IPS-15b (cell line): Measurements from ENCODE around the gene PIK3R6.

ENCODE experiments used
- H3K27me3 ChIP-seq: one replicate; pipeline ENCODE4 v1.6.1; 2013; ENCODE audit warnings: low read length; ENCODE audit not compliant: control insufficient read depth, insufficient read depth
- H3K36me3 ChIP-seq: one replicate; pipeline ENCODE4 v1.6.1; 2013; ENCODE audit warnings: low read length; ENCODE audit not compliant: control insufficient read depth, insufficient read depth
- H3K4me1 ChIP-seq: one replicate; pipeline ENCODE4 v1.6.1; 2013; ENCODE audit warnings: mild to moderate bottlenecking, low read length; ENCODE audit not compliant: control insufficient read depth, insufficient read depth
- H3K4me3 ChIP-seq: one replicate; pipeline ENCODE4 v1.5.1; 2013; ENCODE audit warnings: low read depth, low read length
- H3K9ac ChIP-seq: one replicate; pipeline ENCODE4 v1.6.1; 2013; ENCODE audit warnings: low read depth, mild to moderate bottlenecking, low read length
- H3K9me3 ChIP-seq: one replicate; pipeline ENCODE4 v1.6.1; 2013; ENCODE audit warnings: mild to moderate bottlenecking, low read length; ENCODE audit not compliant: control insufficient read depth, insufficient read depth

Gene PIK3R6, protein sequence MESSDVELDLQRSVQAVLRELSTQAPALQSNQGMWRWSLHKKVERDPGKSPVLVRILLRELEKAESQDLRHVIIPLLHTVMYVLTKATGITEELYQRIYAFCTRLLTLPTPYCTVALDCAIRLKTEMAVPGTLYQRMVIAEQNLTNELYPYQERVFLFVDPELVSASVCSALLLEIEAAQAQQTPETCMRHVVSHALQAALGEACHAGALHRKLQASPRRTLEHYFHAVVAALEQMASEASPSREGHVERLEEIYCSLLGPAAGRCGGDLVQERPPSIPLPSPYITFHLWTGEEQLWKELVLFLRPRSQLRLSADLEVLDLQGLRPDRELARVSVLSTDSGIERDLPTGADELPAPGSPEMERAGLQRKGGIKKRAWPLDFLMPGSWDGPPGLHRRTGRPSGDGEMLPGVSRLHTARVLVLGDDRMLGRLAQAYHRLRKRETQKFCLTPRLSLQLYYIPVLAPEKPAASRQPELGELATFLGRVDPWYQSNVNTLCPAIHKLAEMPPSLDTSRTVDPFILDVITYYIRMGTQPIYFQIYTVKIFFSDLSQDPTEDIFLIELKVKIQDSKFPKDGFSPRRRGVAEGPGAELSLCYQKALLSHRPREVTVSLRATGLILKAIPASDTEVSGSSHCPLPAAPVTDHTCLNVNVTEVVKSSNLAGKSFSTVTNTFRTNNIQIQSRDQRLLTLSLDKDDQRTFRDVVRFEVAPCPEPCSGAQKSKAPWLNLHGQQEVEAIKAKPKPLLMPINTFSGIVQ

DNA sequence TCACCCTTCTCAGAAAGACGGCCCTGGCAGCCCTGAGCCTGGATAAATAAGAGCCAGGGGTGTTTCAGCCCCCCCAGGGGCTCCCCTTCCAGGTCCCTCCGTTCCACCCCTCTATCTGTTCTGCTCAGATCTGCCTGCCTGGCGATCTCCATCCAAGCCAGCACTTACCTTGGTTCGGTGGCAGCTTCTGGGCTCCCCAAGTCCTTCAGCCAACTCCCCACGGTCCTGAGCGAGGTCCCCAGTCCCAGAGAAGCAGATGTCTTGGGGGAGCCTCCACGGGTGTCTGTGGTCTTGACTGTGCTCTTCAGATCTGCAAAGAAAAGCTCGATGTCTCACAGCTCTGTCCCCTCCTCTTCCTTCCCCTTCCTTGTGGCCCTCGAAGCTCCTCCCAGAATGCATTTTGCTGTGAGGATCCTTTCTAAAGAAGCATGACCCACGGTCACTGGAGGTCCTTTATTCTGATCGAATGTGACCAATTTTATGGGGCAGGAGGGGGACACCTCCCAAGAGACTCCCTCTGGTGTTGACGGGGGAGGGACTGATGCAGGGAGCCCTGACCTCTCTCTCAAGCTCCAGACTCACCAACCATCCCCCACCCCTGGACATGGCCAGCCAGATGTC is at the start of gene PIK3R6:
Gene PIK3R6 (minus strand): TSS at position 314 of the 621 bp plus-strand sequence. CDS start 17,880 bp downstream, outside the sequence.
- Histone ChIP-seq H3K4me1 (peaks cover 2% of the 10 kb centered on the region), H3K9ac (no peak within 1 kb of the TSS), H3K9me3 (no peaks in the 10 kb centered on the region), H3K4me3 (no peak within 1 kb of the TSS), H3K36me3 (no peaks in the 10 kb centered on the region), H3K27me3 (peaks cover 5% of the 10 kb centered on the region)

DNA sequence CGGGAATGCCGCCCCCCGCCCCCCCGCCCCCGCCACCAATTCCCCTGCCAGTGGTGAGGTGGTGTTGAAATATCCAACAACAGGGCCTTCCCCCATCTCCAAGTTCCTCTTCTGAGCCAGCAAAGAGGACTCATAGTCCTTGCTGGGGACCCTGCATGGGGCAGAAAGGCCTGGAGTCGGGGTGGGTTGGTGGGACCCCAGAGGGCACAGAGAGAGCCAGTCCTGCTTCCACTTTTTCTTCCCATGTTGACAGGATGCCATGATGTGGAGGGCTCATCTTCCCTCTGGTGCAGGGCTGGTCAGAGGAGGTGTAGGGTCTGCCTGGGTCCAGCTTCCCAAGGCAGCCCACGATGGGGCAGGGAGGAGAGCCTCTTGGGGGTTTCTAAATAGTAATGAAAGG is 49.0 kb upstream of the PIK3R6 start:
- Histone ChIP-seq H3K4me1 (no peaks in the 10 kb centered on the region), H3K9me3 (no peaks in the 10 kb centered on the region), H3K36me3 (no peaks in the 10 kb centered on the region), H3K9ac (no peak overlapping the region), H3K4me3 (no peak overlapping the region), H3K27me3 (no peaks in the 10 kb centered on the region)

DNA sequence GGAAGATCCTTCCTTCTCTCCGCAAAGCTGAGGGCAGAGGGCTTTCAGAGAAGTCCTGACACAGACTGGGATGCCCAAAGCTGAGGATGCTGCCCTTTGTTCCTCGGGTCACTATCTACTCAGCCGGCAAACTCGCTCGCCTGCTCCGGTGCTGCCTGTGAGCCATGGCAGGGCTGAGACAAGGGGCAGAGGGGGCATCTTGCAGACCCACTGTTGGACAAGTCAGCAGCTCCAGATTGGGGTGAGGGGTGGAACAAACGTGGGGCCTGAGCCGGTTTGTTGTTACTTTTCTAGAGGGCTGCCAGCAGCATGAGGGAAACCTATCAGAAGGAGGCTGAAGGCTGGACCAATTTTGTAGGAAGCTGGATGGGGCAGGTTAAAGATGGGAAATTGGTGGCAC is 47.1 kb upstream of the PIK3R6 start:
- Histone ChIP-seq H3K36me3 (no peaks in the 10 kb centered on the region), H3K4me3 (no peak overlapping the region), H3K27me3 (no peaks in the 10 kb centered on the region), H3K9ac (no peak overlapping the region), H3K4me1 (no peaks in the 10 kb centered on the region), H3K9me3 (no peaks in the 10 kb centered on the region)

DNA sequence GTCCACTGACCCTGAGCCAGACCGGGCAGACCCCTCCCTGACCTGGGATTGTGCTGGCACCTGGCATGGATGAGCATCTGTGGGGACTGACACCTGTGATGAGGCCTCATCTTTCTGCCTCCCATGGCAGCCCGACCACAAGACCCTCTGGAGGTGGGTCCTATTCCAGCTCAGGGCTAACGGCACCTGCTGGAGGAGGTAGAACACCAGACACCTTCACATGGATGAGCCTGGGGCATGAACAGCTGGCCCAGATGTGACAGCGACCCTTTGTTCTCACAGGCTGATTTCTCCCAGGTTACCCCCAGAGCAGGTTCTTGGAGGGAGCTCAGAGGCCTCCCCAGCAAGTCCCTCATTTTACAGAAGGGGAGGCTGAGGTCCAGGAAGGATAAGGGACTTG is 46.4 kb upstream of the PIK3R6 start:
- Histone ChIP-seq H3K9ac (no peak overlapping the region), H3K4me1 (no peaks in the 10 kb centered on the region), H3K27me3 (no peaks in the 10 kb centered on the region)

DNA sequence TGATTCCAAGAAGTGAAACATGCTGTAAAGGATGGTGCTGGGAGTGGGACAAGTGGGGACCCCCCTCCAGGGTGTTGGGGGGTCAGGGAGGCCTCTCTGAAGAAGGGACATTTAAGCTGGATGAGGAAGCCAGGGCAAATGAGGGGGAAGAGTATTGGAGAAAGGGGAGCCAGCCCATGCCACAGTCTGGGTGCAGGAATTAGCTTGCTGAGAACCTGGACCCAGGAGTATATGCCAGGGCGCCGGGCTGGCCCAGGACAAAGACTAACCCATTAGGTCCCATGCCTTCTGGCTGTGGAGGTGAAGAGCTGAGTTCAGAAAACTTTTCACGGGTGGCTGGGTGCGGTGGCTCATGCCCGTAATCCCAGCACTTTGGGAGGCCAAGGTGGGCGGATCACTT is 45.6 kb upstream of the PIK3R6 start:
- Histone ChIP-seq H3K4me3 (no peak overlapping the region), H3K36me3 (no peaks in the 10 kb centered on the region), H3K9me3 (no peaks in the 10 kb centered on the region), H3K9ac (no peak overlapping the region), H3K4me1 (no peaks in the 10 kb centered on the region), H3K27me3 (no peaks in the 10 kb centered on the region)

More for the DNA sequence above, 46.4 kb upstream of the PIK3R6 start:
- Histone ChIP-seq H3K4me3 (no peak overlapping the region), H3K9me3 (no peaks in the 10 kb centered on the region), H3K36me3 (no peaks in the 10 kb centered on the region)

DNA sequence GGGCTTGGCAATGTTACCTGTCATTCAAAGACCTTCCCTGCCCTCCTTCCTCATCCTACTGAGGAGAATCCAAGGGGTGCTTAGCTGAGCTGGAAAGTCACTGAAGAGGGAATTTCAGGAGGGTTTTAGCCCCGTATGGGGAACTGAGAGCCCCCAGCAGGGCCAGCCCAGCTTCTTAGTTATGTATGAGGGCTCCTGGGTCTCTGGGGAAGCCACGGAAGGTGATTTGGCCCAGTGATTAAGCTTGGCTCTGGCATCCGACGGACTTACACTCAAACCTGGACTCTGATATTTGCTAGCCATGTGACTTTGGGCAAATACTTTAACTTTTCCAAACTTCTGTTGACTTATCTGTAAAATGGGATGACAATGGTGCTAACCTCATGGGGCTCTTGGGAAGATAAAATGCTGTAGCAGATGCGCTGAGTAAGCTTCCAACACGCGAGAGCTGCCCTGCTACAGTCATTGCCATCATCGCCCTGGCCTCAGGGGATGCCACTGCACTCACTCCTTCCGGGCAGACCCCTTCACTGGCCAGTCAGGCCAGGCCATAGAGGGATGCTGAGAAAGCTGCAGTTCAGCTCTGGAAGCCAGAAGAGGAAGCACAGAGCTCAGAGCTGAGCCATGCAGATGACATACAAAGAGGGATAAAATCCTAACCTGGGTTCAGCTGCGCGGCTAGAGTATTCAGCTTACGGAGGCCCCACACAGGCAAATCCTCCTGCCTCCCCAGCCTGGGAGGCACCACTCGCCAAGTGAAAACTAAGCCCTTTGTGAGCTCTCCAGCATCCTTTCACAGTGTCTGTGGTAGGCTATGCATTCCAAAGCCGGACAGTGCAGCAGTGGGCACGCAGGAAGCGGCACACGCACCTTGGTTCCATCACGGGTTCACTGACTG is 44.9 kb upstream of the PIK3R6 start:
- Histone ChIP-seq H3K27me3 (no peaks in the 10 kb centered on the region), H3K4me1 (no peaks in the 10 kb centered on the region), H3K9ac (no peak overlapping the region), H3K36me3 (no peaks in the 10 kb centered on the region), H3K9me3 (no peaks in the 10 kb centered on the region), H3K4me3 (no peak overlapping the region)

DNA sequence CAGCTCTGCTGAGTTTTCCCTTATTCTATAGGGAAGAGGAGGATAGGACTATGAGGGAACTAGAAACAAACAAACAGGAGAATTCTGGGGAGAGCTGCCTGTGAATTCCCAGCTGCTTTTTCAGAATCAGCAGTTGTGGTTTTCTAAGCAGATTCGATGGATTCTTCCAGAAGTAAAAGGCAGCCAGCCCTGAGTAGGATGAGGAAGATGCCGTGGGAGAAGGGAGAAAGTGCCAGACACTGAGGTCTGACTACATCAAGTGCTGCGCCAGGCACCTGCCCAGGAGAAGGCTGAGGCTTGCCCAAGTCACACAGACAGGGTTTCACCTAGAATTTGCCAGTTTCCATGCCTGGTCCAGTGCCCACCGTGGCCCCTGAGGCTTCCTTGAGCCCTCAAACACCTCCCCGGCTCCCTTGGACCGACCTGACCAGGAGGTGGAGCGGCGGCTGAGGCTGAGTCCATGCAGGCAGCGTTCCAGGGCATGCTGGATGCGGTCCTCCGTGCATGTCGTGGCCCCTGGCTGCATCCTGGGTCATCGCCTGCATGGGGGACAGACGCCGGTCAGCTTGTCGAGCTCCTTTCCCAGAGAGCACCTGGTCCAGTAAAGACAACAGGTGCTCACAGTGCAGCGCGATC is 43.6 kb upstream of the PIK3R6 start:
- Histone ChIP-seq H3K4me1 (no peaks in the 10 kb centered on the region), H3K9ac (no peak overlapping the region), H3K27me3 (no peaks in the 10 kb centered on the region), H3K9me3 (no peaks in the 10 kb centered on the region), H3K4me3 (no peak overlapping the region), H3K36me3 (no peaks in the 10 kb centered on the region)

DNA sequence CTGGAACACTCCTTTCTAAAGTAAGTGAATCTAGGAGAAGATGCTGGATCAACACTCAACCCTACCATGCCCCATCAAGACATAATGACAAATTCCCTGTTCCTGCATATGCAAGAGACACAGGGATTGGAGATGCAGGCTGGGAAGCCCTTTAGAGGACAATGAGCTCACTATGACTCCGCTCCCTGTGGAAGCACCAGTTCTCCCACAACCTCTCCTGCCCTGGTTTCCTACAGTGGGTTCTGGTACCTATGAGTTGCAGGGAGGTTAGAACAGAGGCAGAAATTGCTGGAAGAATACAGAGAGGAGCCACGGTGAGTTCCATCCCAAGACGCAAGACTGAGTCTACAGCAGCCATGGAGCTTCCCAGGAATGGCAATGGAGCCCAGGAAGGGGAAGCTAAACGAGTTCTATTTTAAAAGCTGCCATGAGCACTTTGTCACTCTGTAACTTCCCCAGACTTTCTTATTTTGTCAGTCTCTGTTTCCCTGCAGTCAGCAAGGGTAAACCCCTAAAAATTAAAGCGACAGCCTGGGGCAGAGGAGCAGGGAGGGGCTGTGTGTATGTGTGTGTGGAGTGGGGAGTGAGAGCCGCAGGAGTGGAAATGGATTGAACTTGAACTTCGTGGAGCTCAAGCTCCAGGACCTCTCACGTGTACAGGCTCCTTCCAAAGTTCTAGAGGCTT is 42.3 kb upstream of the PIK3R6 start:
- Histone ChIP-seq H3K4me1 (no peaks in the 10 kb centered on the region), H3K4me3 (no peak overlapping the region), H3K36me3 (no peaks in the 10 kb centered on the region), H3K27me3 (no peaks in the 10 kb centered on the region), H3K9me3 (no peaks in the 10 kb centered on the region), H3K9ac (no peak overlapping the region)

DNA sequence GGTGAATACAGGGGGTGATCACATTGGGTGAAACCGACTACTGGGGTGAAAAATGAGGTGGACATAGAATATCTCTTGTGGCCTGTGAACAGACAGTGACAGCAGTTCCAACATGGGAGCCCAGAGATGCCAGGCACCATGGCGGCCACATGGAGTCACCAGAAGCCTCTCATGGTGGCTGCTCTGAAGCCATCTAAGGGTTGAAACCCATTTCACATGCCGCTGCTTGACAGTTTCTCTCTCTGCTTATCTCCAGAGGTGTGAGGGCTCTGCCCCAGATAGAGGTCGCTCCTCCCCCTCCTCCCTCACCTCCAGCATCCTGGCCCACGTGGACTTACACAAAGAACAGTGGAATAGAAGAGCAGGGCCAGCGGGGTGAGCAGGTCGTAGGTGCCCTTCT is 37.9 kb upstream of the PIK3R6 start:
- no peaks in the 10 kb centered on the region for H3K36me3 ChIP-seq
- no peaks in the 10 kb centered on the region for H3K9me3 ChIP-seq
- no peak overlapping the region for H3K9ac ChIP-seq
- H3K4me3 ChIP-seq, result no peak overlapping the region
- no peaks in the 10 kb centered on the region for H3K4me1 ChIP-seq
- no peaks in the 10 kb centered on the region for H3K27me3 ChIP-seq

DNA sequence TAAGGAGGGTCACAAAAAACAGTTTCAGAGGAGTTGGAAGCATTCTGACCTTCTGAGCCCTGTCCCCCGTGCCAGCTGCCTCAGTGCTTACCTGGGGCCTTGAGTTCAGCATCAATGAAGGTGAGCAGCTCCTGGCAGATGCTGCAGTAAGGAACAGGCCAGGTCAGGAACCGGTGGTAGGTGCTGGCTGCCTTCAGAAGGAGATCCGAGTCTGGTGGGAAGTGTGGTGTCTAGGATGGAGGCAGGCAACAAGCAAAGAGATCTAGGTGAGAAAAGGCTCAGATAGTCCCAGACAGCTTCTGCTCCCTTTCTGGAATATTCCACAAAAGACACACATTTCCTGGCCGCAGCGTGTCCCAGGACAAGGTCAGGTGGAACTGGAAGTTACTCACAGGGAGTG is 37.2 kb upstream of the PIK3R6 start:
- Histone ChIP-seq H3K4me3 (no peak overlapping the region), H3K9me3 (no peaks in the 10 kb centered on the region), H3K27me3 (no peaks in the 10 kb centered on the region), H3K4me1 (no peaks in the 10 kb centered on the region), H3K36me3 (no peaks in the 10 kb centered on the region), H3K9ac (no peak overlapping the region)
